ENCODE results near the gene URM1. TPM values are rescaled to one million over a fixed set of nuclear protein-coding genes. Genes with fewer than 3 reads are reported as not detected.
A peak's percentile ranks its signal among the peaks of the same experiment; 100 is the strongest.

Gene URM1
- total RNA-seq, 1 experiment from 2014 or later = 101 TPM

DNA sequence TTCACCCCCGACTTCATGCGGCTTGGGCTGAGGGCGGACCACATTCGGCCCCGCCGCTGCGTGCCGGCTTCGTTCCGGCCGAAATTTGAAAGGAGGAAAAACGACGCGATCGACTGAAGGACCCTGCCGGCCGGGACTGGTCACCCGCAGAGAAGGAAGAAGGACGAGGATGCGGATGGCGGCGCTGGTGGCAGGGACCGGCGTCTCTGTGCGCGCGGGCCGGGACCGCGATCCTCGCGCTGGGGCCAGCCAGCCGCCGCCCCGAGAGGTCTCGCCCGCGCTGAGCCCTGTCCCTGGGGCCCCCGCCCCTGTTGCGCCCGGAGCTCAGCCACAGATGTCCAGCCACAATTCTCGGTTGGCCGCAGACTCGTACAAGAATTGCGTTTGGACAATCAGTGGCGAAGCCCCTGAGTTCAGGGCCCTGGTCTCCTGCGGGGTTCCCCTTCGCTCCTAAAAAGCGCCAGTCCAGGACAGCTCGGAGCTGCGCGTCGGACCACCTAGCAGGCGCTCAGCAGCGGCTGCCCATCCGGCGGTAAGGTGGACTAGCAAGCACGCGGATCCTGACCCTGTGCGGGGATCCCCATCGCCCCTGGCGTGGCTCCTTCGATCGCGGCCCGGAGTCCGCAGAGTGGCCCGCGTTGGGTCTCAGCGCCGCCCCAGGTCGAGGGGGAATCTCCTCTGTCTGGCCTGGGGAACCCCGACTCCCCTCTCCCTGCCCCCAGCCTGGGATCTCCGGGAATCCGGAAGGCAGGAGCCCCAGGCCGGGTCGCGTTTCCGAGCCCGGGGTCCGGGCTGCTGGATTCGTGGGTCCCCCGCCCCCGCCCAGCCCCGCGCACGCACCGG is 21.3 kb downstream of the URM1 start:
- Histone ChIP-seq H3K4me3 (no peak overlapping the region), H3K9me3 (no peaks in the 10 kb centered on the region), H3K27me3 (peaks cover 8% of the 10 kb centered on the region), H3K36me3 (peaks cover 4% of the 10 kb centered on the region; the same call in 1 of the 2 replicates)
- no peak for DNase-seq

- no peak overlapping the region for H3K4me3 ChIP-seq
- peaks cover 14% of the 10 kb centered on the region for H3K27me3 ChIP-seq
- peaks cover 3% of the 10 kb centered on the region; the same call in 1 of the 2 replicates for H3K36me3 ChIP-seq
- no peaks in the 10 kb centered on the region for H3K9me3 ChIP-seq
- no peak for DNase-seq
Measured at GRCh38 chr9:128393145-128393775, 22.1 kb downstream of the URM1 start.

DNA sequence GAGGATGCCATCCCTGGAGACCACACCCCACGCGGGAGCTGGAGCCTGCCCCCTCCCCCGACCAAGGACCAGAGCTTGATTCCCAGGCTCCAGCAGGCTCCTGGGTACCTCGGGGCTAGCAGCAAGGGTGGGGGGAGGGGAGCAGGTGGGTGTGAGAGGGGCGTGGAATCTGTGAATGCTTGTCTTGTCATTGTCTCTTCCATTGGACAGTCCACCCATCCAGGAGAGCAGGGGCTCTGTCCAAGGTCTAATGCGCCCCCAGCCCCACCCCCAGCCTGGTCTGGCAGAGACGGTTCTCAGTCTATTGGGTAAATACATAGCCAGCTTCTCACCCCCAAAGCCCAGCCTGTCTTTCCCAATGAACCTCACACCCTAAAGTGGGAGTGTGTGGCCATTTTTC is 22.8 kb downstream of the URM1 start:
- no peak for DNase-seq

GRCh38 chr9:128394379-128395168 is 23.4 kb downstream of the URM1 start:
- H3K27me3 ChIP-seq = peaks cover 14% of the 10 kb centered on the region
- no peaks in the 10 kb centered on the region for H3K36me3 ChIP-seq
- no peaks in the 10 kb centered on the region for H3K9me3 ChIP-seq
- DNase-seq = no peak
- no peak overlapping the region for H3K4me3 ChIP-seq

More for the DNA sequence above, 22.8 kb downstream of the URM1 start:
- peaks cover 14% of the 10 kb centered on the region for H3K27me3 ChIP-seq
- H3K36me3 ChIP-seq = no peaks in the 10 kb centered on the region
- no peaks in the 10 kb centered on the region for H3K9me3 ChIP-seq
- no peak overlapping the region for H3K4me3 ChIP-seq

- Histone ChIP-seq H3K36me3 (no peaks in the 10 kb centered on the region), H3K4me3 (no peak overlapping the region), H3K9me3 (no peaks in the 10 kb centered on the region), H3K27me3 (peaks cover 14% of the 10 kb centered on the region)
- DNase-seq = no peak
Measured at GRCh38 chr9:128396970-128397613, 25.9 kb downstream of the URM1 start.

DNA sequence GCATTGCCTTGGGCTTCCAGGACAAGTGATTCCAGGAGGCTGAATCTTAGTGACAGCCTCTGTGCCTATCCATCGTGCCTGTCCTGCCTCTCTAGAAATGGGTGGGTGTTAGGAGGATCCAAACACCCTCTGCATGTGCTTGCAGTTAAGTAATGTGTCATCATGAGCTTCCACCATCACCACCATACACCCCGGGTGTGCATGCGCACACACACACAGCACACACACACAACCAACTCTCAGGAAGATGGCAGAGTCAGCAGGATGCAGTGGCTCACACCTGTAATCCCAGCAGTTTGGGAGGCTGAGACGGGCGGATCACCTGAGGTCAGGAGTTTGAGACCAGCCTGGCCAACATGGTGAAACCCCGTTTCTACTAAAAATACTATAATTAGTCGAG is 26.7 kb downstream of the URM1 start:
- H3K9me3 ChIP-seq = no peaks in the 10 kb centered on the region
- H3K36me3 ChIP-seq = no peaks in the 10 kb centered on the region
- no peak overlapping the region for H3K4me3 ChIP-seq
- DNase-seq = no peak
- H3K27me3 ChIP-seq = peaks cover 14% of the 10 kb centered on the region

DNA sequence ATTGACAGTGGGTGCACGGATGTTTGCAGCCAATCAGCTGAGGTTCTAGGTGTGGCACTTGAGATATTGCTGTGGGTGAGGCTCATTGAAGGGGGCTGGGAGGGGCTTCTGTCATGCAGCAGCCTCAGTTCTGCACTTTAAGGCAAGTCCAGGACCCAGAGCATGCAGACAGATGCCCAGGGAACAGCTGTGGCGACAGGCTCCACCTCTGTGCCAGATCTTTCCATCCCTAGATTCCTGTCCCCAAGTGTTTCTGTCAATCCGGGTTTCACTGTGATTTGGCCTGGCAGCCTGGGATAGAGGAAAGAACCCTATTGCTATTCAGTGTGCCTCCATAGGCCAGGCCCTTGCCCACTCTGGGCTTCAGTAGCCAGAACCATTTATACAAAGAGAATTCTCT is 28.7 kb downstream of the URM1 start:
- DNase-seq = no peak
- H3K9me3 ChIP-seq = no peaks in the 10 kb centered on the region
- H3K36me3 ChIP-seq = no peaks in the 10 kb centered on the region
- no peak overlapping the region for H3K4me3 ChIP-seq
- peaks cover 14% of the 10 kb centered on the region for H3K27me3 ChIP-seq

- H3K36me3 ChIP-seq = no peaks in the 10 kb centered on the region
- no peaks in the 10 kb centered on the region for H3K27me3 ChIP-seq
- DNase-seq = no peak
- H3K4me3 ChIP-seq = no peak overlapping the region
- H3K9me3 ChIP-seq = no peaks in the 10 kb centered on the region
Measured at GRCh38 chr9:128404560-128404959, 33.4 kb downstream of the URM1 start.

DNA sequence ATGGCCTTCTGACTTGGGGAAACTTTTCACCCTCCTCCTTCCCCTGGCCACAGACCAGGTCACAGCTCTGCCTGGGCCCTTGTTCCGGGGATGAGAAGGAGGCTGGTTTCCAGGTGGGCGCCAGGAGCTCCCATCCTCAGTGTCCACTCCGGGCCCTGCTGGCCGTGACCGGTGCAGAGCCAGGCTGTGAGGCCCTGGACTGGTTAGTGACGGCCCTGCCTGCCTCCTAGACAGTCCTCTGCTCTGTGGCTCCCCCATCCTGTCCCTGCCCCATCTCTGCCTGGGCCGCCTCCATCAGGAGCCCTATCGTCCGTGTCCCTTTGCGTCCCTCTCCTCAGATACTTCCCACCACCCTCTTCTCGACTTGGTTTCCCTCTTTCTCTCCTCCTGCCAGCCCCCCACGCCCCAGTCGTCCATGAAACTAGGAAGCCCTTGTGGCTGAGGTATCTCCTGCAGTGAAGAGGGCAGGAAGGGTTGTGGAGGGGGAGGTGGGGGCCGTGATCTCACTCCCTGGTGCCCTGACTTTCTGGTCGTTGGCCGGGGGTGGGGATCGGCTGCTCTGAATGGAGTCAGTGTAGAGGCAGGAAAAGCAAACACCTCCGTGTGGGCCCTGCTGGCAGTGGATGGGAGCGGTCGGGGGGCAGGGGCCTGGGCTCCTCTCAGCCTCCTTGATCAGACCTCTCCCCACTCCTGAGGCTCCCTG is 34.1 kb downstream of the URM1 start:
- no peaks in the 10 kb centered on the region for H3K36me3 ChIP-seq
- DNase-seq = no peak

GRCh38 chr9:128405780-128406171 is 34.6 kb downstream of the URM1 start:
- no peak for DNase-seq
- Histone ChIP-seq H3K27me3 (no peaks in the 10 kb centered on the region), H3K4me3 (no peak overlapping the region), H3K36me3 (no peaks in the 10 kb centered on the region), H3K9me3 (no peaks in the 10 kb centered on the region)

More for the DNA sequence above, 34.1 kb downstream of the URM1 start:
- no peaks in the 10 kb centered on the region for H3K9me3 ChIP-seq
- no peak overlapping the region for H3K4me3 ChIP-seq
- no peaks in the 10 kb centered on the region for H3K27me3 ChIP-seq

DNA sequence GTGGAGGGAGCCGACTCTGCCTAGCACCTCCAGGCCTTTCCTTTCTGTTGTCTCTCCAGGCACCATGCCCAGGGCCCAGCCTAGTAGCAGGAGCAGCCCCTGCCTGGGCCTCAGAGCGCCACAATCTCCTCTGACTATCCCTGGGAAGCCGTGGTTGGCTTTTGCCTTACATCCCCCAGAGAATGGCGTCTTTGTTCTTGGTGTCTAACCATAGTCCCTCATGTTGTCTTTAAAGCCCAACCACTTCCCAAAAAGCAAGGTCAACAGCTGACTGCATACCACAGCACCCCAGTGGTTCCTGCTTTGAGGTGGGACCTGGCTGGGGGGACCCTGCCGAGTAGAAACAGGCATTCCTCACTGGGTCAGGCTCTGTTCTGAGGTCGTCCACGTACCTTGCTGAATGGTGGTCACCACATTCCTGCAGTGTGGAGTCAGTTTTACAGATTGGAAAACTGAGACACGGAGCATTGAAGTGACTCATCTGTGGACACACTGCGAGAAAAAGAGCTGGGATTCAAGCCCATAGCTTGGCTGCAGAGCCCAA is 35.7 kb downstream of the URM1 start:
- DNase-seq = no peak
- H3K36me3 ChIP-seq = no peaks in the 10 kb centered on the region
- H3K9me3 ChIP-seq = no peaks in the 10 kb centered on the region
- no peak overlapping the region for H3K4me3 ChIP-seq
- no peaks in the 10 kb centered on the region for H3K27me3 ChIP-seq

DNA sequence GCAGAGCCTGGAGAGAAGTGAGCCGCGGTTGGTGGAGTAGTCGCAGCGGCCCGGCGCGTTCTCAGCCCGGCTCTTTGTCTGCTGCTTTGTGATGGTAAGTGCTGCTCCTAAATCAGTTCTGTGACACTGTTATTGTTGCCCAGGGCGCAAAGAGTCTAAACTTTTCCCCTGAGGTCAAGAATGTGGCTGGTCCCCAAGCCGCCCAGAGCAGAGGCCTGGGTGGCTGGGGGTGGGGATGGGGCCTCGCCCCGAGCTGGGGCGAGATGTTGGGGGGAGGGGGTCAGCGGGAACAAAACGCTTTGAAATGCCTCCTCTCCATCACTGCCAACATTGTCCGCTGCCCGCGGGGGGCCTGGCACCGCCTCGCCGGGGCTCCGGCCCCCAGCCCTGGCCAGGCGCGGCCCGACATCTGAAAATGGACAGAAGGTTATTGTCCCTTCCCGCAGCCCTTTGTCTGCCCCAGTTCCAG is 37.8 kb downstream of the URM1 start:
- Histone ChIP-seq H3K4me3 (no peak overlapping the region), H3K36me3 (no peaks in the 10 kb centered on the region), H3K9me3 (no peaks in the 10 kb centered on the region), H3K27me3 (no peaks in the 10 kb centered on the region)
- DNase-seq = no peak

DNA sequence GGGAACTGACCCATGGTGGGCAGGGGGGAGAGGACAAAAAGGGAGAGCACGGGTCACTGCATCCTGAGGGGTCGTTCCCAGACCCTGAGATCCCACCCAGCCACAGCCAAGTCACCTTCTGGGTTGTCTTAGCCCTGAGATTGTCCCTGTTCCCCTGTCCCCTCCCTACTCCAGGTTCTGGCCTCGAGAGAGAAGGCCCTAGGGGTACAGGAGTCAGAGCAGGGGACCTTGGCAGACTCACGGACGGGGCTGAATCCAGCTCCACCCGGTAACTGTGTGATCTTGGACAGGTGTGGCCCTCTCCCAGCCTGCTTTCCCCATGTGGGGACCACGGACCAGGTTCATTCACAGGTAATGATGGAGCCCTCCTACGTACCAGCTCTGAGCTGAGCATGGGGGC is 38.3 kb downstream of the URM1 start:
- Histone ChIP-seq H3K9me3 (no peaks in the 10 kb centered on the region), H3K4me3 (no peak overlapping the region), H3K27me3 (no peaks in the 10 kb centered on the region), H3K36me3 (no peaks in the 10 kb centered on the region)
- no peak for DNase-seq

GRCh38 chr9:128409978-128410377 is 38.8 kb downstream of the URM1 start:
- Histone ChIP-seq H3K9me3 (no peaks in the 10 kb centered on the region), H3K36me3 (no peaks in the 10 kb centered on the region), H3K4me3 (no peak overlapping the region), H3K27me3 (no peaks in the 10 kb centered on the region)
- DNase-seq = peak; percentile 28

DNA sequence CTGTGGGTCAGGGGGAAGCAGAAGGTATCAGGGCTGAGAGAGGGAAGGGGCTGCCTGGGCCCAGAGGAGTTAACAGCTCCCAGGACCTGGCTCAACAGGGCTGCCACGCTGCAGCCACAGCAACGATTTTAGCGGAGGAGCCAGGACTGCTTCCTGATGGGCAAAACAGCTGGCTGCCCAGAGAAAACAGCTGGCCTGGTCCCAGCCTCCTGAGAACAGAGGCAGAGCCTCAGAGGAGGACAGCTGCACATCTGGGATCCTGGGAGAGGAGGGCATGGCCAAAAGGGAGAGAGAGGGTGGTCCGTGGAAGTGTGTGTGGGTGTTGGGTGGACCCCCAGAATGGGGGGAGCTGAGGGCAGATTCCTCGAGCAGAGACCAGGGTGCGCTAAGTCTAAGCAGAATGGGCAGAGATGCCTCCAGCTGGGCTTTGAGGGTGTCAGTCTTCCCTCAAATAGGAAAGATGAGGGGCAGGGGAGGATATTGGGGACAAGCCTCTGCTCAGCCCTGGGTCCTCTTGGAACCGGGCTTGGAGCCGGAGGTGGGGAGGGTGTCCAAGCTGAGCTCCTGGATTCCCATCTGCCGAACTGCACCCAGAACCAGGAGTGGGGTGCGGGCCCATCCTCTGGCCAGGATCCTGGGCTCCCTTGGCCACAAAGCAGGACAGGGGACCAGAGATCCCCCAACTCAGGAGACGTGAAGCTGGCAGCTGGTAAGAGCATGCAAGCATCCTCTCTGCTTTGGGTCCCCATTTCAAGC is 40.4 kb downstream of the URM1 start:
- Histone ChIP-seq H3K4me3 (no peak overlapping the region), H3K27me3 (no peaks in the 10 kb centered on the region), H3K36me3 (no peaks in the 10 kb centered on the region), H3K9me3 (no peaks in the 10 kb centered on the region)
- no peak for DNase-seq
